ENCODE data around the gene SIGLEC10.

Gene SIGLEC10

DNA sequence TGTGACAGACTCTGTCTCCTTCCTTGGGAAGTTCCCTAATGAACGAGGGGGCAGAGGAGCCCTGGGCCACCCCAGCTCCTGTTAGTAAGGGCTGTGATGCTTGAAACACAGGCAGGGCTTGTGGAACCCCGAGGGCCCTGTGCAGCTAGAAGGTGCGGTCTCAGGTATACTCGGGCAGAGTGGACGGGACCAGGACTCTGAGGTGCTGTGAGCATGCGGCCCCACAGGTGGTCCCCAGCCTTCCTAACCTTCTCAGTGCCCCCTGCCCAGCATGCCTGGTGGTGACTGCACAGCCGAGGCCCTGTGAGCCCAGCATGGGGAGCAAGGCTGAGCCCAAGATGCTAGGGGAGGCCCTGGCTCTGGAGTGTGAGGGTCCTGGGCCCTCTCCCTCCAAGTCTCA is 44.8 kb upstream of the SIGLEC10 start:
- no peak for ATAC-seq (ENCODE audit: insufficient read depth, low read depth)
- TF ChIP-seq EZH2 (IDR thresholded peaks at IDR 0.05; ENCODE audit: borderline replicate concordance, low read depth, low read length, severe bottlenecking) = no peak
- TF ChIP-seq, protein P1, sequence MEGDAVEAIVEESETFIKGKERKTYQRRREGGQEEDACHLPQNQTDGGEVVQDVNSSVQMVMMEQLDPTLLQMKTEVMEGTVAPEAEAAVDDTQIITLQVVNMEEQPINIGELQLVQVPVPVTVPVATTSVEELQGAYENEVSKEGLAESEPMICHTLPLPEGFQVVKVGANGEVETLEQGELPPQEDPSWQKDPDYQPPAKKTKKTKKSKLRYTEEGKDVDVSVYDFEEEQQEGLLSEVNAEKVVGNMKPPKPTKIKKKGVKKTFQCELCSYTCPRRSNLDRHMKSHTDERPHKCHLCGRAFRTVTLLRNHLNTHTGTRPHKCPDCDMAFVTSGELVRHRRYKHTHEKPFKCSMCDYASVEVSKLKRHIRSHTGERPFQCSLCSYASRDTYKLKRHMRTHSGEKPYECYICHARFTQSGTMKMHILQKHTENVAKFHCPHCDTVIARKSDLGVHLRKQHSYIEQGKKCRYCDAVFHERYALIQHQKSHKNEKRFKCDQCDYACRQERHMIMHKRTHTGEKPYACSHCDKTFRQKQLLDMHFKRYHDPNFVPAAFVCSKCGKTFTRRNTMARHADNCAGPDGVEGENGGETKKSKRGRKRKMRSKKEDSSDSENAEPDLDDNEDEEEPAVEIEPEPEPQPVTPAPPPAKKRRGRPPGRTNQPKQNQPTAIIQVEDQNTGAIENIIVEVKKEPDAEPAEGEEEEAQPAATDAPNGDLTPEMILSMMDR (IDR thresholded peaks at IDR 0.05; ENCODE audit: borderline replicate concordance, extremely low read depth, low read length, poor library complexity, severe bottlenecking) = no peak
- no peaks in the 10 kb centered on the region for H3K79me2 ChIP-seq (ENCODE audit: insufficient read depth, low read length)
- no peaks in the 10 kb centered on the region for H4K20me1 ChIP-seq (ENCODE audit: insufficient read depth, low read length)
- no peaks in the 10 kb centered on the region for H3K36me3 ChIP-seq (ENCODE audit: insufficient read depth, low read length)
- no peaks in the 10 kb centered on the region for H3K27me3 ChIP-seq (ENCODE audit: insufficient read depth, low read length, poor library complexity)
- H3K4me1 ChIP-seq (ENCODE audit: insufficient read depth, low read length) = no peaks in the 10 kb centered on the region
- no peak overlapping the region for H3K4me3 ChIP-seq (ENCODE audit: low read depth in 1 of 2, low read length in 2 of 2)
- no peak overlapping the region for H3K9ac ChIP-seq (ENCODE audit: low read depth, low read length)
- H3K27ac ChIP-seq (ENCODE audit: low read length) = no peak overlapping the region
- no peak for DNase-seq
- no peak overlapping the region for H2AFZ ChIP-seq (ENCODE audit: low read depth, low read length)
- no peak overlapping the region for H3K4me2 ChIP-seq (ENCODE audit: insufficient read depth, low read length)
- H3K9me3 ChIP-seq (ENCODE audit: insufficient read depth, low read length, severe bottlenecking) = no peaks in the 10 kb centered on the region

DNA sequence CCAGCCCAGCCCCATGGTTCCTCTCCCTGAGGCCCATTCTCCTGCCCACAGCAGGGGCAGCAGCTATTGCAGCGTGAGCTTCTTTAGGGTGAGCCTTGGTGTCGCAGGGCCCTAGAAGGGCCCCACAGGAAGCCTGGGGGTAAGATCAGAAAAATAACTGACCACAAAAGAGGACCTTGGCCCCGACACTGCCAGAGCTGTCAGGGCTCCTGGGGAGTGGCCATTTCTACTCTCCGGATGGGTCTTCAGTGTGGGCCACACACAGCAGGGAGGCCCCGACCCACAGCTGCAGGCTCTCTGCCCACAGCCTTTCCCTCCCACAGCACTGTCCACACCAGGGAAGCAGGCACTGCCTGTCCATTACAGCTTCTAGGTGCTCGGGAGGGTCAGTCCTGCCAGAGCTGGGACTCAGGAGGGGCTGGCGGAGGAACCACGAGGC is 44.3 kb upstream of the SIGLEC10 start:
- Histone ChIP-seq H3K36me3 (ENCODE audit: insufficient read depth, low read length) (no peaks in the 10 kb centered on the region), H3K9me3 (ENCODE audit: insufficient read depth, low read length, severe bottlenecking) (no peaks in the 10 kb centered on the region), H3K4me2 (ENCODE audit: insufficient read depth, low read length) (no peak overlapping the region), H4K20me1 (ENCODE audit: insufficient read depth, low read length) (no peaks in the 10 kb centered on the region), H3K79me2 (ENCODE audit: insufficient read depth, low read length) (no peaks in the 10 kb centered on the region), H2AFZ (ENCODE audit: low read depth, low read length) (no peak overlapping the region), H3K27ac (ENCODE audit: low read length) (no peak overlapping the region), H3K27me3 (ENCODE audit: insufficient read depth, low read length, poor library complexity) (no peaks in the 10 kb centered on the region), H3K4me3 (ENCODE audit: low read depth in 1 of 2, low read length in 2 of 2) (no peak overlapping the region), H3K9ac (ENCODE audit: low read depth, low read length) (no peak overlapping the region), H3K4me1 (ENCODE audit: insufficient read depth, low read length) (no peaks in the 10 kb centered on the region)
- no peak for DNase-seq
- TF ChIP-seq, protein P1 (IDR thresholded peaks at IDR 0.05; ENCODE audit: borderline replicate concordance, extremely low read depth, low read length, poor library complexity, severe bottlenecking) = no peak
- no peak for TF ChIP-seq EZH2 (IDR thresholded peaks at IDR 0.05; ENCODE audit: borderline replicate concordance, low read depth, low read length, severe bottlenecking)
- no peak for ATAC-seq (ENCODE audit: insufficient read depth, low read depth)

DNA sequence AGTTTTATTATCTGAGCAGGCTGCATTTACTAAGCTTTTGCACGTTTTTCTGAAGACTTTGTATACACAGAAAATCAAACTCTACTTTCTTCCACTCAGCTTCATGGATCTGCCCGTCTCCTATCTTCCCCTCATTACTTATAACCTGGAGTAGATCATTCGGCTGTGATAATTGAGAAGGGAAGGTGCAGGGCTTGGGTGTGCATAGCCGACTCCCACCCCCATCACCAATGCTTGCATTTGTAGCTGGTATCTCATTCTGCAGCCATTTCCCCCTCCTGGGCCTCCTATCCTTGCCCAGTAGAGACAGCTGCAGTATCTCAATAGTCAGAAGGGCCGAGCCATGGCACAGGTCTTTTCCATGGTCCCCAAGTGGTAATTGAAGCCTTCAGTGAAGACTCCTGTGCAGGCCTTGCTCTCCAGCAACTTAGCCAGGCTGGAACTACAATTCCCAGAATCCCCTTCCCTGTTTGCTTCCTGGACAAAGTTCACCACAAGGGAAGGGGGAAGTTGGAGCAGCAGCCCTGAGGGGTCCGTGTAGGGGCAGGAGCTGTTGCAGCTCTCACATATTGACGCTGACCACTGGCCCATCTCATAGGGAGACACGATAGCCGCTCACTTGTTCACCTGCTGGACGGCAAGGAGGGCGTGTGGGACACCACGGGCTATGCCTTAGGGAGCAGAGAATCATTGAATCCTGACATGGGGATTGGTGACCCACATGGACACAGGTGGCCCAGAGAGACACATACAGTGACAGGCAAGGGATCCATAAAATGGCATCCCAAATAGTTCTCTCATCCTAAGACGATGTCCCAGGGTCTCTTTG is 42.9 kb upstream of the SIGLEC10 start:
- H3K4me1 ChIP-seq (ENCODE audit: insufficient read depth, low read length) = no peaks in the 10 kb centered on the region
- H2AFZ ChIP-seq (ENCODE audit: low read depth, low read length) = no peak overlapping the region; the same call in 1 of the 2 replicates
- no peaks in the 10 kb centered on the region for H4K20me1 ChIP-seq (ENCODE audit: insufficient read depth, low read length)
- H3K36me3 ChIP-seq (ENCODE audit: insufficient read depth, low read length) = no peaks in the 10 kb centered on the region
- no peak for TF ChIP-seq EZH2 (IDR thresholded peaks at IDR 0.05; ENCODE audit: borderline replicate concordance, low read depth, low read length, severe bottlenecking)
- TF ChIP-seq, protein P1 (IDR thresholded peaks at IDR 0.05; ENCODE audit: borderline replicate concordance, extremely low read depth, low read length, poor library complexity, severe bottlenecking) = no peak
- no peak overlapping the region for H3K9ac ChIP-seq (ENCODE audit: low read depth, low read length)
- H3K27ac ChIP-seq (ENCODE audit: low read length) = no peak overlapping the region
- no peaks in the 10 kb centered on the region for H3K9me3 ChIP-seq (ENCODE audit: insufficient read depth, low read length, severe bottlenecking)
- no peaks in the 10 kb centered on the region for H3K79me2 ChIP-seq (ENCODE audit: insufficient read depth, low read length)
- ATAC-seq (ENCODE audit: insufficient read depth, low read depth) (no peak), DNase-seq (no peak)
- H3K4me2 ChIP-seq (ENCODE audit: insufficient read depth, low read length) = peak overlapping the region; percentile 31; the same call in 1 of the 2 replicates
- H3K4me3 ChIP-seq (ENCODE audit: low read depth in 1 of 2, low read length in 2 of 2) = no peak overlapping the region
- H3K27me3 ChIP-seq (ENCODE audit: insufficient read depth, low read length, poor library complexity) = no peaks in the 10 kb centered on the region

All from DND-41 (cell line).